Panc1 (cell line): ENCODE results near the gene TBC1D13.

Experiments used
- CTCF ChIP-seq: fragments of 450-650 bp; IDR thresholded peaks from 2 replicates; pipeline ENCODE4 v1.5.1; 2017; ENCODE audit warnings: mild to moderate bottlenecking
- POLR2AphosphoS5 ChIP-seq: IDR thresholded peaks from 2 replicates; pipeline ENCODE4 v1.6.1; 2012; ENCODE audit warnings: mild to moderate bottlenecking, low read depth, low read length, moderate library complexity
- SIN3A ChIP-seq: IDR thresholded peaks from 2 replicates; pipeline ENCODE4 v1.6.1; 2012; ENCODE audit warnings: low read depth, mild to moderate bottlenecking, low read length, moderate library complexity, borderline replicate concordance; ENCODE audit not compliant: insufficient read depth

GRCh38 chr9:128829477-128830251 is 42.6 kb downstream of the TBC1D13 start, which contains the start of gene SPOUT1:
- TF ChIP-seq CTCF (no peak), POLR2AphosphoS5 (peak; percentile 64), SIN3A (peak; percentile 63; the same call in 1 of the 2 replicates)
